Lower lobe of right lung (tissue), 2 donors: ENCODE results near the gene PFKFB1. TPM values are rescaled to one million over a fixed set of nuclear protein-coding genes. Genes with fewer than 3 reads are reported as not detected.

Experiments
- ATAC-seq, 2 donors: fragments of 200-7000 bp; cut with Tn5 transposase; one replicate each; pipeline ENCODE4 v1.9.1; 2020 to 2022; ENCODE audit warnings: mild to moderate bottlenecking in 2 of 2, moderate library complexity in 2 of 2
- DNase-seq: peaks from one replicate; pipeline ENCODE4 v3.0.0-alpha.2; 2020
- H3K27ac ChIP-seq: fragments of 200-600 bp; one replicate; pipeline ENCODE4 v1.8.0; 2022
- H3K27me3 ChIP-seq: fragments of 200-600 bp; one replicate; pipeline ENCODE4 v1.8.0; 2022; ENCODE audit warnings: low read depth
- H3K36me3 ChIP-seq: fragments of 200-600 bp; one replicate; pipeline ENCODE4 v1.8.0; 2022; ENCODE audit warnings: mild to moderate bottlenecking
- H3K4me1 ChIP-seq: fragments of 200-600 bp; one replicate; pipeline ENCODE4 v1.8.0; 2022
- H3K4me3 ChIP-seq: fragments of 200-600 bp; one replicate; pipeline ENCODE4 v1.8.0; 2022; ENCODE audit warnings: mild to moderate bottlenecking
- H3K9me3 ChIP-seq: fragments of 200-600 bp; one replicate; pipeline ENCODE4 v1.8.0; 2022
- CTCF ChIP-seq: fragments of 200-600 bp; IDR thresholded peaks from one replicate; pipeline ENCODE4 v1.8.0; 2022; ENCODE audit warnings: antibody characterized with exemption, mild to moderate bottlenecking
- intact Hi-C: fragments of 100-400 bp; cut with DNase I; formaldehyde crosslinking; loops from one replicate; pipeline ENCODE4 v1.11.0; 2022
- total RNA-seq: library from RNA; stranded (reverse); fragmentation: NEBNext Ultra II Directional; extraction: Animal tissue kit (Norgen Biotek cat#: 25700); gene quantifications from one replicate; pipeline ENCODE4 v1.2.1, GENCODE V29; 2021
- donor health status: DM: no; HTN: yes; CAD: no; lungs with severe emphysema.

Gene PFKFB1
- total RNA-seq, 1 donor from 2014 or later, result 0.27 TPM

GRCh38 chrX:54891573-54891972, 102.4 kb downstream of the PFKFB1 start:
- no peak for DNase-seq
- no peak overlapping the region for H3K27ac ChIP-seq
- no peak overlapping the region for H3K4me3 ChIP-seq
- intact Hi-C loops, result no loop called here
- peak; percentile 41 for TF ChIP-seq CTCF
- no peaks in the 10 kb centered on the region for H3K4me1 ChIP-seq
- no peaks in the 10 kb centered on the region for H3K27me3 ChIP-seq
- H3K9me3 ChIP-seq, result no peaks in the 10 kb centered on the region
- H3K36me3 ChIP-seq, result no peaks in the 10 kb centered on the region
- ATAC-seq, result peak in 1 of 2 donors; percentile 39

- ATAC-seq (no peak), DNase-seq (no peak)
- no peaks in the 10 kb centered on the region for H3K27me3 ChIP-seq
- TF ChIP-seq CTCF, result no peak
- intact Hi-C loops, result no loop called here
- no peaks in the 10 kb centered on the region for H3K36me3 ChIP-seq
- H3K4me1 ChIP-seq, result no peaks in the 10 kb centered on the region
- no peak overlapping the region for H3K27ac ChIP-seq
- H3K9me3 ChIP-seq, result no peaks in the 10 kb centered on the region
- H3K4me3 ChIP-seq, result no peak overlapping the region
These were observed 108.2 kb downstream of the PFKFB1 start for GRCh38 chrX:54885740-54886139.

Other genes starting within 250 kb of the PFKFB1 start
- gene ITIH6, start 195.9 kb downstream of the PFKFB1 start, total RNA-seq, result not detected
- 88.3 TPM for gene MAGED2, start 186.4 kb downstream of the PFKFB1 start, total RNA-seq
- 2.7 TPM for gene TRO, start 73.4 kb downstream of the PFKFB1 start, total RNA-seq
- 11.7 TPM for gene APEX2, start 6.2 kb upstream of the PFKFB1 start, total RNA-seq
- 0.89 TPM for gene ALAS2, start 36.8 kb upstream of the PFKFB1 start, total RNA-seq
- gene PAGE2B, start 80.8 kb upstream of the PFKFB1 start, total RNA-seq, result not detected
- not detected for gene PAGE2, start 94.8 kb upstream of the PFKFB1 start, total RNA-seq
- gene PAGE5, start 226.2 kb upstream of the PFKFB1 start, total RNA-seq, result not detected